GM18951 (cell line): ENCODE measurements around the gene INPP5K.
"Not testable (repeated sequence)": the region's sequence is repeated elsewhere in the genome, so short reads cannot be mapped to it uniquely, and the experiment has no call there.

ENCODE experiments used
- POLR2A ChIP-seq: IDR thresholded peaks from 4 replicates; pipeline ENCODE4 v1.6.1; 2011; ENCODE audit warnings: mild to moderate bottlenecking; ENCODE audit not compliant: insufficient read length, insufficient read depth; ENCODE audit errors: extremely low read depth
- in situ Hi-C: fragments of 300-500 bp; cut with MboI; formaldehyde crosslinking; loops from one replicate; pipeline ENCODE4 v1.12.0; 2022; ENCODE audit warnings: low sequenced_read_pairs, mixed read lengths, inconsistent platforms; ENCODE audit not compliant: unreplicated experiment

The INPP5K gene

DNA sequence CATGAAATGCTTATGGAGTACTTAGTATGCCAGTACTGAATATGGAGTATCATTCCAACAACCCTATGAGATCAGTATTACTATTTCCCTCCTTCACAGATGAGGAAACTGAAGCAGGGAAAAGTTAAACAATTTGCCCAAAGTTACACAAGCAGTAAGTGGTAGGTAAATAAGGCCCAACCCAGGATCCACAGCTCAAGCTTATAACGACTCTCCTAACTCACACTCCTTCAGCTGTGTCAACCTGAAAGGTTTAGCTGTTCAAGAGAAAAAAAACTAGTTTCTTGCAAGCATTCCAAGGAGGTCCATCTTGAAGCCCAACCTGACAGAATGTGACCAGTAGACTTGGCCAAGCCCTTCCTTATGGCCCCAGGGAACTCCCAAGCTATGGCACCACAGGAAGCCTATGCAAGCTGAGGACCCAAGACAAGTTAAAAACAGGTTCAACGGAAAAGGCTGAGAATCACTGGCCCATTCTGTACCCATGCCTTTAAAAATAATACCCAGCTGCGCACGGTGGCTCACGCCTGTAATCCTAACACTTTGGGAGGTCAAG is 66.9 kb downstream of the INPP5K start:
- in situ Hi-C loops = no loop called here
- no peak for TF ChIP-seq POLR2A

- TF ChIP-seq POLR2A = no peak
- in situ Hi-C loops = no loop called here
Observed at GRCh38 chr17:1447052-1447451, 69.4 kb downstream of the INPP5K start.

GRCh38 chr17:1446201-1446600 is 70.2 kb downstream of the INPP5K start:
- no peak for TF ChIP-seq POLR2A
- in situ Hi-C loops = no loop called here

DNA sequence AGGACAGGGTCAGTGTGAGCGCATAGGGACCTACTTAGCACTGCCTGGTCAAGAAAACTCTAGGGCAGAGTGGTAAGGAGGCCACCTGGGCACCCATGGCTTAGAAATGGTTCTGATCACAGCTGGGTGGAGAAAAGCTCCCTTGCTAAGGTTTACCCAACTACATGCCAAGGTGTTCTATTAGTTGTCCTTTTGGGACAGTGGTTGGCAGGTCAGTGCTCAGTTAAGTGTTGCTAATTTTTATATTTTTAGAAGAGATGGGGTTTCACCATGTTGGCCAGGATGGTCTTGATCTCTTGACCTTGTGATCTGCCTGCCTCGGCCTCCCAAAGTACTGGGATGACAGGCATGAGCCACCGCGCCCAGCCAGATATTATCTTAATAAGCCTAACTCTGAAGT is 70.7 kb downstream of the INPP5K start:
- in situ Hi-C loops = not testable (repeated sequence)
